ENCODE results near the gene FAM217B. TPM values are rescaled to one million over a fixed set of nuclear protein-coding genes. Genes with fewer than 3 reads are reported as not detected.

FAM217B gene
- total and polyA plus RNA-seq, 2 donors (not counting 3 experiments of a cell fraction or from before 2014, with no cell fraction given): 2.7 to 8.2 TPM

GRCh38 chr20:59935457-59936185, 4.6 kb upstream of the FAM217B start:
- H3K27me3 ChIP-seq (ENCODE audit: control insufficient read depth in 2 of 2, insufficient read depth in 2 of 2, low read length in 2 of 2): peaks cover 0 to 2% of the 10 kb centered on the region in 2 experiments
- DNase-seq (ENCODE audit: low read depth, low spot score): no peak
- peaks cover 6% of the 10 kb centered on the region for H3K79me2 ChIP-seq (ENCODE audit: control insufficient read depth, insufficient read depth, low read length)
- no peak overlapping the region for H2AFZ ChIP-seq (ENCODE audit: low read depth, low read length)
- CTCF ChIA-PET: interaction anchor here (1.3 to 2.6 kb wide), 5 partner anchors 9 to 61 kb away, joined by 4 to 28 read pairs (median 7); no protein-coding TSS in a partner anchor
- H3K4me1 ChIP-seq (ENCODE audit: control insufficient read depth, extremely low read depth, insufficient read depth, low read length): peaks cover 7% of the 10 kb centered on the region
- H3K9ac ChIP-seq (replicated peaks; ENCODE audit: extremely low read depth, insufficient read depth, low read length): no peak overlapping the region
- H3K4me3 ChIP-seq (replicated peaks in 1 of 3; ENCODE audit: insufficient read depth in 1 of 3, low read depth in 1 of 3, low read length in 3 of 3): no peak overlapping the region
- FAIRE-seq: no peak
- intact Hi-C loops (cut with micrococcal nuclease): no loop called here
- no peaks in the 10 kb centered on the region for H4K20me1 ChIP-seq (replicated peaks; ENCODE audit: control insufficient read depth, extremely low read depth, insufficient read depth, low read length)
- H3K4me2 ChIP-seq (ENCODE audit: insufficient read depth, low read length): no peak overlapping the region
- POLR2A ChIA-PET: interaction anchor here (1.0 kb wide), 1 partner anchor 19 kb away, joined by 3 read pairs; no protein-coding TSS in a partner anchor
- BruUV-seq (replicated peaks): no TSS peak
- dilution Hi-C loops (cut with MboI; ENCODE audit: extremely low pct_ligation_motif_present, low sequenced_read_pairs): no loop called here
- no peak overlapping the region for H3K27ac ChIP-seq (ENCODE audit: insufficient read depth, low read depth, low read length)
- no peaks in the 10 kb centered on the region for H3K9me3 ChIP-seq (replicated peaks; ENCODE audit: control insufficient read depth, insufficient read depth, low read length)
- TF ChIP-seq FOS (IDR thresholded peaks at IDR 0.05; ENCODE audit: borderline replicate concordance, insufficient read depth, low read length) (no peak), EZH2 (IDR thresholded peaks at IDR 0.05; ENCODE audit: borderline replicate concordance, low read depth, low read length, severe bottlenecking) (no peak)
- no peaks in the 10 kb centered on the region for H3K36me3 ChIP-seq (ENCODE audit: control insufficient read depth in 2 of 2, extremely low read depth in 1 of 2, insufficient read depth in 2 of 2, low read length in 2 of 2)
- no peaks in the 10 kb centered on the region for H3K9me1 ChIP-seq (replicated peaks; ENCODE audit: control insufficient read depth, extremely low read depth, insufficient read depth, low read length)

GRCh38 chr20:59936409-59936808, 3.8 kb upstream of the FAM217B start:
- POLR2A ChIA-PET: no interaction called here
- H3K4me2 ChIP-seq (ENCODE audit: insufficient read depth, low read length): no peak overlapping the region
- H4K20me1 ChIP-seq (replicated peaks; ENCODE audit: control insufficient read depth, extremely low read depth, insufficient read depth, low read length): no peaks in the 10 kb centered on the region
- TF ChIP-seq MYC (IDR thresholded peaks at IDR 0.05; ENCODE audit: low read depth, low read length) (no peak), EZH2 (IDR thresholded peaks at IDR 0.05; ENCODE audit: borderline replicate concordance, low read depth, low read length, severe bottlenecking) (no peak), POLR2A (IDR thresholded peaks at IDR 0.05; ENCODE audit: low read depth, low read length) (no peak), MAX (IDR thresholded peaks at IDR 0.05; ENCODE audit: insufficient read depth, insufficient read length) (no peak), JUN (IDR thresholded peaks at IDR 0.05; ENCODE audit: borderline replicate concordance, insufficient read depth, insufficient read length, low read depth) (no peak), CTCF (IDR thresholded peaks at IDR 0.05; ENCODE audit: extremely low read depth in 1 of 2, insufficient read depth in 1 of 2, low read depth in 1 of 2, low read length in 2 of 2) (no peak), POLR2AphosphoS5 (IDR thresholded peaks at IDR 0.05; ENCODE audit: insufficient read depth, low read depth, low read length) (no peak), GATA2 (IDR thresholded peaks at IDR 0.05; ENCODE audit: insufficient read depth, insufficient read length, low read depth, low read length) (no peak), FOS (IDR thresholded peaks at IDR 0.05; ENCODE audit: borderline replicate concordance, insufficient read depth, low read length) (no peak)
- no peak overlapping the region for H2AFZ ChIP-seq (ENCODE audit: low read depth, low read length)
- CTCF ChIA-PET: interaction anchor here (1.0 kb wide), 1 partner anchor 10 kb away, joined by 3 read pairs; no protein-coding TSS in a partner anchor
- no peaks in the 10 kb centered on the region for H3K36me3 ChIP-seq (ENCODE audit: control insufficient read depth in 2 of 2, extremely low read depth in 1 of 2, insufficient read depth in 2 of 2, low read length in 2 of 2)
- no peak overlapping the region for H3K4me3 ChIP-seq (replicated peaks in 1 of 3; ENCODE audit: insufficient read depth in 1 of 3, low read depth in 1 of 3, low read length in 3 of 3)
- dilution Hi-C loops (cut with MboI; ENCODE audit: extremely low pct_ligation_motif_present, low sequenced_read_pairs) (no loop called here), intact Hi-C loops (cut with micrococcal nuclease) (no loop called here)
- peaks cover 6% of the 10 kb centered on the region for H3K79me2 ChIP-seq (ENCODE audit: control insufficient read depth, insufficient read depth, low read length)
- FAIRE-seq (no peak), DNase-seq (ENCODE audit: low read depth, low spot score) (no peak)
- H3K9me3 ChIP-seq (replicated peaks; ENCODE audit: control insufficient read depth, insufficient read depth, low read length): no peaks in the 10 kb centered on the region
- no peak overlapping the region for H3K27ac ChIP-seq (ENCODE audit: insufficient read depth, low read depth, low read length)
- no peaks in the 10 kb centered on the region for H3K27me3 ChIP-seq (ENCODE audit: control insufficient read depth in 2 of 2, insufficient read depth in 2 of 2, low read length in 2 of 2)
- H3K4me1 ChIP-seq (ENCODE audit: control insufficient read depth, extremely low read depth, insufficient read depth, low read length): peaks cover 14% of the 10 kb centered on the region
- no peaks in the 10 kb centered on the region for H3K9me1 ChIP-seq (replicated peaks; ENCODE audit: control insufficient read depth, extremely low read depth, insufficient read depth, low read length)
- no peak overlapping the region for H3K9ac ChIP-seq (replicated peaks; ENCODE audit: extremely low read depth, insufficient read depth, low read length)
- no TSS peak for BruUV-seq (replicated peaks)

Measured in endothelial cell of umbilical vein (primary cell).